ENCODE measurements around the gene ITSN1. TPM values are rescaled to one million over a fixed set of nuclear protein-coding genes. Genes with fewer than 3 reads are reported as not detected.
A peak's percentile ranks its signal among the peaks of the same experiment; 100 is the strongest.

Gene ITSN1
- total and polyA plus RNA-seq, 2 experiments from 2014 or later, result 35.5 to 57.1 TPM

GRCh38 chr21:33659568-33659949 is 17.3 kb downstream of the ITSN1 start:
- Histone ChIP-seq H3K27me3 (replicated peaks; ENCODE audit: insufficient read depth) (no peaks in the 10 kb centered on the region), H3K9me2 (ENCODE audit: insufficient read depth) (no peaks in the 10 kb centered on the region), H3K4me3 (no peak overlapping the region), H2AFZ (no peak overlapping the region), H3K4me1 (ENCODE audit: insufficient read depth) (peaks cover 22% of the 10 kb centered on the region), H3K36me3 (ENCODE audit: low read depth) (0 out of 2 replicates have a peak, but pooled peaks cover 2% of the 10 kb centered on the region), H3K9ac (no peak overlapping the region), H3K4me2 (ENCODE audit: unreplicated experiment) (no peak overlapping the region), H3K79me2 (ENCODE audit: insufficient read depth) (peaks cover 100% of the 10 kb centered on the region), H3K9me3 (ENCODE audit: low read depth) (peaks cover 7% of the 10 kb centered on the region), H4K20me1 (ENCODE audit: insufficient read depth) (0 out of 2 replicates have a peak, but pooled peaks cover 3% of the 10 kb centered on the region), H3F3A (ENCODE audit: insufficient read depth) (peaks cover 37% of the 10 kb centered on the region), H3K27ac (no peak overlapping the region)
- TF ChIP-seq EZH2phosphoT487 (IDR thresholded peaks at IDR 0.05; ENCODE audit: insufficient read depth, low read depth) (no peak), EZH2 (IDR thresholded peaks at IDR 0.05; ENCODE audit: insufficient read depth, poor library complexity, severe bottlenecking) (no peak)
- WGBS, 2 experiments (ENCODE audit: low coverage in 1 of 2, low lambda C conversion rate in 2 of 2, missing lambda C conversion rate in 2 of 2), result 100% methylated on average over 1 of the region's 1 CpG
- no peak for DNase-seq
- in situ Hi-C loops (cut with MboI), result no loop called here

GRCh38 chr21:33660406-33660805 is 18.1 kb downstream of the ITSN1 start:
- Histone ChIP-seq H3K9me3 (ENCODE audit: low read depth) (peaks cover 7% of the 10 kb centered on the region), H3K4me1 (ENCODE audit: insufficient read depth) (peaks cover 20% of the 10 kb centered on the region), H3K4me2 (ENCODE audit: unreplicated experiment) (no peak overlapping the region), H3K27ac (no peak overlapping the region; the same call in 1 of the 2 replicates), H3K27me3 (replicated peaks; ENCODE audit: insufficient read depth) (no peaks in the 10 kb centered on the region), H3K79me2 (ENCODE audit: insufficient read depth) (peaks cover 100% of the 10 kb centered on the region), H3K9me2 (ENCODE audit: insufficient read depth) (no peaks in the 10 kb centered on the region), H4K20me1 (ENCODE audit: insufficient read depth) (no peaks in the 10 kb centered on the region), H3K4me3 (no peak overlapping the region), H3F3A (ENCODE audit: insufficient read depth) (peaks cover 29% of the 10 kb centered on the region), H3K9ac (no peak overlapping the region), H2AFZ (no peak overlapping the region), H3K36me3 (ENCODE audit: low read depth) (no peaks in the 10 kb centered on the region)
- 10 to 23% methylated on average over 1 of the region's 1 CpG for WGBS, 2 experiments (ENCODE audit: low coverage in 1 of 2, low lambda C conversion rate in 2 of 2, missing lambda C conversion rate in 2 of 2)
- TF ChIP-seq EZH2phosphoT487 (IDR thresholded peaks at IDR 0.05; ENCODE audit: insufficient read depth, low read depth), result no peak
- no peak for TF ChIP-seq EZH2 (IDR thresholded peaks at IDR 0.05; ENCODE audit: insufficient read depth, poor library complexity, severe bottlenecking)
- in situ Hi-C loops (cut with MboI), result no loop called here
- peak; percentile 41 for DNase-seq

GRCh38 chr21:33661146-33661545 is 18.8 kb downstream of the ITSN1 start:
- no peaks in the 10 kb centered on the region for H3K27me3 ChIP-seq (replicated peaks; ENCODE audit: insufficient read depth)
- H3K9me3 ChIP-seq (ENCODE audit: low read depth), result peaks cover 7% of the 10 kb centered on the region
- WGBS, 2 experiments (ENCODE audit: low coverage in 1 of 2, low lambda C conversion rate in 2 of 2, missing lambda C conversion rate in 2 of 2), result 94 to 96% methylated on average over 1 of the region's 1 CpG
- peak; percentile 47 for DNase-seq
- no peak overlapping the region for H3K9ac ChIP-seq
- H3K79me2 ChIP-seq (ENCODE audit: insufficient read depth), result peaks cover 100% of the 10 kb centered on the region
- H3K27ac ChIP-seq, result no peak overlapping the region; the same call in 1 of the 2 replicates
- H3K4me3 ChIP-seq, result no peak overlapping the region
- TF ChIP-seq EZH2 (IDR thresholded peaks at IDR 0.05; ENCODE audit: insufficient read depth, poor library complexity, severe bottlenecking) (no peak), EZH2phosphoT487 (IDR thresholded peaks at IDR 0.05; ENCODE audit: insufficient read depth, low read depth) (no peak)
- in situ Hi-C loops (cut with MboI), result no loop called here
- peaks cover 24% of the 10 kb centered on the region; the same call in 1 of the 2 replicates for H3F3A ChIP-seq (ENCODE audit: insufficient read depth)
- H2AFZ ChIP-seq, result no peak overlapping the region
- H4K20me1 ChIP-seq (ENCODE audit: insufficient read depth), result no peaks in the 10 kb centered on the region
- H3K4me2 ChIP-seq (ENCODE audit: unreplicated experiment), result no peak overlapping the region
- H3K4me1 ChIP-seq (ENCODE audit: insufficient read depth), result peaks cover 20% of the 10 kb centered on the region
- no peaks in the 10 kb centered on the region for H3K36me3 ChIP-seq (ENCODE audit: low read depth)
- no peaks in the 10 kb centered on the region for H3K9me2 ChIP-seq (ENCODE audit: insufficient read depth)

GRCh38 chr21:33662046-33662445 is 19.7 kb downstream of the ITSN1 start:
- WGBS, 2 experiments (ENCODE audit: low coverage in 1 of 2, low lambda C conversion rate in 2 of 2, missing lambda C conversion rate in 2 of 2), result 96 to 97% methylated on average over 3 of the region's 3 CpGs
- Histone ChIP-seq H3K4me1 (ENCODE audit: insufficient read depth) (peaks cover 24% of the 10 kb centered on the region), H3K9me3 (ENCODE audit: low read depth) (peaks cover 7% of the 10 kb centered on the region), H3K27me3 (replicated peaks; ENCODE audit: insufficient read depth) (no peaks in the 10 kb centered on the region), H3K4me2 (ENCODE audit: unreplicated experiment) (no peak overlapping the region), H2AFZ (no peak overlapping the region), H3K9ac (no peak overlapping the region), H3F3A (ENCODE audit: insufficient read depth) (peaks cover 24% of the 10 kb centered on the region; the same call in 1 of the 2 replicates), H3K36me3 (ENCODE audit: low read depth) (no peaks in the 10 kb centered on the region), H3K79me2 (ENCODE audit: insufficient read depth) (peaks cover 100% of the 10 kb centered on the region), H4K20me1 (ENCODE audit: insufficient read depth) (no peaks in the 10 kb centered on the region), H3K4me3 (no peak overlapping the region), H3K9me2 (ENCODE audit: insufficient read depth) (no peaks in the 10 kb centered on the region), H3K27ac (no peak overlapping the region)
- in situ Hi-C loops (cut with MboI), result no loop called here
- TF ChIP-seq EZH2 (IDR thresholded peaks at IDR 0.05; ENCODE audit: insufficient read depth, poor library complexity, severe bottlenecking) (no peak), EZH2phosphoT487 (IDR thresholded peaks at IDR 0.05; ENCODE audit: insufficient read depth, low read depth) (no peak)
- no peak for DNase-seq
